Mammary epithelial cell (primary cell): ENCODE results near the gene RIPK4.
"Not testable (repeated sequence)": the region's sequence is repeated elsewhere in the genome, so short reads cannot be mapped to it uniquely, and the experiment has no call there.

ENCODE experiments used
- CTCF ChIP-seq, 2 donors: IDR thresholded peaks in 1 of 2; conservative IDR thresholded peaks in 1 of 2; 2 replicates each; pipeline ENCODE4 v1.5.1; 2011 to 2012; ENCODE audit warnings: inconsistent platforms in 2 of 2, low read length in 2 of 2, mild to moderate bottlenecking in 2 of 2, control low read depth in 1 of 2, low read depth in 1 of 2; ENCODE audit not compliant: insufficient read depth in 1 of 2; ENCODE audit errors: extremely low read depth in 1 of 2
- EZH2 ChIP-seq: IDR thresholded peaks from 2 replicates; pipeline ENCODE4 v1.6.1; 2012; ENCODE audit warnings: low read length, inconsistent platforms, borderline replicate concordance

- TF ChIP-seq CTCF (conservative IDR thresholded peaks at IDR 0.05 in 1 of 2, IDR thresholded peaks at IDR 0.05 in 1 of 2; ENCODE audit: extremely low read depth in 1 of 2, insufficient read depth in 1 of 2, low read depth in 1 of 2, low read length in 2 of 2); EZH2: not testable (repeated sequence)
Measured at GRCh38 chr21:41723835-41724234, 43.0 kb downstream of the RIPK4 start.
